Dendritic cell treated with granulocyte-macrophage colony-stimulating factor and Interleukin-4, amounts not matched to agents 40 ng/mL and 50 ng/mL, for 4 days (primary cell): ENCODE results near the gene MAP1B.

Experiments
- H3K27ac Mint-ChIP-seq: one replicate; pipeline ENCODE4 v1.8.0; 2022; ENCODE audit warnings: mild to moderate bottlenecking, mixed read lengths
- H3K27me3 Mint-ChIP-seq: one replicate; pipeline ENCODE4 v1.8.0; 2022; ENCODE audit warnings: mild to moderate bottlenecking, mixed read lengths
- H3K36me3 Mint-ChIP-seq: one replicate; pipeline ENCODE4 v1.8.0; 2022; ENCODE audit warnings: low read depth, mixed read lengths
- H3K4me1 Mint-ChIP-seq: one replicate; pipeline ENCODE4 v1.8.0; 2022; ENCODE audit warnings: low read depth, mixed read lengths
- H3K4me3 Mint-ChIP-seq: one replicate; pipeline ENCODE4 v1.8.0; 2022; ENCODE audit warnings: mild to moderate bottlenecking, moderate library complexity, mixed read lengths
- H3K9me3 Mint-ChIP-seq: one replicate; pipeline ENCODE4 v1.8.0; 2022; ENCODE audit warnings: mixed read lengths
- intact Hi-C: fragments of 100-400 bp; cut with micrococcal nuclease; formaldehyde crosslinking; loops from one replicate; pipeline ENCODE4 v1.15.0; 2022

Gene MAP1B

GRCh38 chr5:72110394-72111013 is 3.2 kb downstream of the MAP1B start:
- no peak overlapping the region for H3K4me3 Mint-ChIP-seq
- peaks cover 5% of the 10 kb centered on the region for H3K4me1 Mint-ChIP-seq
- H3K27me3 Mint-ChIP-seq: peaks cover 70% of the 10 kb centered on the region
- H3K36me3 Mint-ChIP-seq: no peaks in the 10 kb centered on the region
- H3K9me3 Mint-ChIP-seq: no peaks in the 10 kb centered on the region
- intact Hi-C loops: no loop called here
- H3K27ac Mint-ChIP-seq: no peak overlapping the region

GRCh38 chr5:72112389-72112788 is 5.1 kb downstream of the MAP1B start:
- Mint-ChIP-seq H3K9me3 (no peaks in the 10 kb centered on the region), H3K4me3 (no peak overlapping the region), H3K36me3 (no peaks in the 10 kb centered on the region), H3K4me1 (peaks cover 5% of the 10 kb centered on the region), H3K27ac (no peak overlapping the region), H3K27me3 (peaks cover 54% of the 10 kb centered on the region)
- intact Hi-C loops: no loop called here

GRCh38 chr5:72114629-72115028 is 7.4 kb downstream of the MAP1B start:
- H3K4me3 Mint-ChIP-seq: no peak overlapping the region
- intact Hi-C loops: no loop called here

GRCh38 chr5:72115296-72115695 is 8.0 kb downstream of the MAP1B start:
- Mint-ChIP-seq H3K36me3 (no peaks in the 10 kb centered on the region), H3K27ac (no peak overlapping the region), H3K27me3 (peaks cover 29% of the 10 kb centered on the region), H3K9me3 (no peaks in the 10 kb centered on the region), H3K4me3 (no peak overlapping the region), H3K4me1 (no peaks in the 10 kb centered on the region)
- intact Hi-C loops: no loop called here

More at GRCh38 chr5:72114629-72115028, 7.4 kb downstream of the MAP1B start:
- H3K36me3 Mint-ChIP-seq: no peaks in the 10 kb centered on the region
- no peak overlapping the region for H3K27ac Mint-ChIP-seq
- peaks cover 35% of the 10 kb centered on the region for H3K27me3 Mint-ChIP-seq
- no peaks in the 10 kb centered on the region for H3K9me3 Mint-ChIP-seq
- no peaks in the 10 kb centered on the region for H3K4me1 Mint-ChIP-seq

- peaks cover 19% of the 10 kb centered on the region for H3K27me3 Mint-ChIP-seq
- no peak overlapping the region for H3K4me3 Mint-ChIP-seq
- no peak overlapping the region for H3K27ac Mint-ChIP-seq
- intact Hi-C loops: no loop called here
- no peaks in the 10 kb centered on the region for H3K36me3 Mint-ChIP-seq
- H3K9me3 Mint-ChIP-seq: no peaks in the 10 kb centered on the region
- H3K4me1 Mint-ChIP-seq: no peaks in the 10 kb centered on the region
Measured at GRCh38 chr5:72117307-72117706, 10.0 kb downstream of the MAP1B start.

GRCh38 chr5:72121052-72121779 is 13.9 kb downstream of the MAP1B start:
- H3K27me3 Mint-ChIP-seq: peaks cover 15% of the 10 kb centered on the region

GRCh38 chr5:72121780-72122445 is 14.6 kb downstream of the MAP1B start:
- Mint-ChIP-seq H3K27me3 (peaks cover 14% of the 10 kb centered on the region), H3K4me3 (no peak overlapping the region), H3K27ac (no peak overlapping the region), H3K9me3 (no peaks in the 10 kb centered on the region), H3K36me3 (no peaks in the 10 kb centered on the region), H3K4me1 (no peaks in the 10 kb centered on the region)
- intact Hi-C loops: no loop called here

More at GRCh38 chr5:72121052-72121779, 13.9 kb downstream of the MAP1B start:
- H3K36me3 Mint-ChIP-seq: no peaks in the 10 kb centered on the region
- H3K4me1 Mint-ChIP-seq: no peaks in the 10 kb centered on the region
- no peaks in the 10 kb centered on the region for H3K9me3 Mint-ChIP-seq
- intact Hi-C loops: no loop called here
- H3K4me3 Mint-ChIP-seq: no peak overlapping the region
- H3K27ac Mint-ChIP-seq: no peak overlapping the region

GRCh38 chr5:72122602-72123001 is 15.3 kb downstream of the MAP1B start:
- no peaks in the 10 kb centered on the region for H3K9me3 Mint-ChIP-seq
- H3K36me3 Mint-ChIP-seq: no peaks in the 10 kb centered on the region
- intact Hi-C loops: no loop called here
- H3K27ac Mint-ChIP-seq: no peak overlapping the region
- H3K4me3 Mint-ChIP-seq: no peak overlapping the region
- H3K27me3 Mint-ChIP-seq: peaks cover 16% of the 10 kb centered on the region
- no peaks in the 10 kb centered on the region for H3K4me1 Mint-ChIP-seq

- Mint-ChIP-seq H3K9me3 (no peaks in the 10 kb centered on the region), H3K4me1 (no peaks in the 10 kb centered on the region), H3K27me3 (peaks cover 16% of the 10 kb centered on the region), H3K27ac (no peak overlapping the region), H3K36me3 (no peaks in the 10 kb centered on the region), H3K4me3 (no peak overlapping the region)
- intact Hi-C loops: no loop called here
Measured at GRCh38 chr5:72123764-72124376, 16.6 kb downstream of the MAP1B start.

- H3K36me3 Mint-ChIP-seq: no peaks in the 10 kb centered on the region
- H3K27ac Mint-ChIP-seq: no peak overlapping the region
- H3K27me3 Mint-ChIP-seq: peaks cover 15% of the 10 kb centered on the region
Measured at GRCh38 chr5:72125271-72125940, 18.1 kb downstream of the MAP1B start.

GRCh38 chr5:72125941-72126620 is 18.8 kb downstream of the MAP1B start:
- H3K4me1 Mint-ChIP-seq: no peaks in the 10 kb centered on the region
- intact Hi-C loops: no loop called here
- H3K27ac Mint-ChIP-seq: no peak overlapping the region
- peaks cover 13% of the 10 kb centered on the region for H3K27me3 Mint-ChIP-seq
- H3K36me3 Mint-ChIP-seq: no peaks in the 10 kb centered on the region
- H3K4me3 Mint-ChIP-seq: no peak overlapping the region
- no peaks in the 10 kb centered on the region for H3K9me3 Mint-ChIP-seq

More at GRCh38 chr5:72125271-72125940, 18.1 kb downstream of the MAP1B start:
- intact Hi-C loops: no loop called here
- H3K4me3 Mint-ChIP-seq: no peak overlapping the region
- H3K4me1 Mint-ChIP-seq: no peaks in the 10 kb centered on the region
- H3K9me3 Mint-ChIP-seq: no peaks in the 10 kb centered on the region

GRCh38 chr5:72126796-72127195 is 19.5 kb downstream of the MAP1B start:
- Mint-ChIP-seq H3K36me3 (no peaks in the 10 kb centered on the region), H3K4me1 (no peaks in the 10 kb centered on the region), H3K4me3 (no peak overlapping the region), H3K27me3 (peaks cover 13% of the 10 kb centered on the region), H3K9me3 (no peaks in the 10 kb centered on the region), H3K27ac (no peak overlapping the region)
- intact Hi-C loops: no loop called here

- Mint-ChIP-seq H3K4me3 (no peak overlapping the region), H3K9me3 (no peaks in the 10 kb centered on the region), H3K36me3 (no peaks in the 10 kb centered on the region), H3K27ac (no peak overlapping the region), H3K4me1 (no peaks in the 10 kb centered on the region), H3K27me3 (peaks cover 17% of the 10 kb centered on the region)
- intact Hi-C loops: no loop called here
Measured at GRCh38 chr5:72129725-72130124, 22.4 kb downstream of the MAP1B start.
